DND-41 (cell line): Measurements from ENCODE around the gene EPAS1.

ENCODE experiments used
- ATAC-seq: fragments of 200-7000 bp; cut with Tn5 transposase; 3 replicates; pipeline ENCODE4 v1.9.1; 2021; ENCODE audit warnings: low read depth; ENCODE audit not compliant: insufficient read depth
- DNase-seq: peaks from one replicate; pipeline ENCODE4 v3.0.0-alpha.2; 2020
- H2AFZ ChIP-seq: 2 replicates; pipeline ENCODE4 v1.6.0; 2012; ENCODE audit warnings: low read depth, low read length
- H3K27ac ChIP-seq: 2 replicates; pipeline ENCODE4 v1.5.1; 2012; ENCODE audit warnings: low read length, inconsistent platforms
- H3K27me3 ChIP-seq: fragments of 200-600 bp; sonication (generic); 2 replicates; pipeline ENCODE4 v1.6.0; 2012; ENCODE audit warnings: low read length, mild to moderate bottlenecking, inconsistent platforms; ENCODE audit not compliant: insufficient read depth, poor library complexity
- H3K36me3 ChIP-seq: 2 replicates; pipeline ENCODE4 v1.5.1; 2012; ENCODE audit warnings: low read length, inconsistent platforms; ENCODE audit not compliant: insufficient read depth
- H3K4me1 ChIP-seq: 2 replicates; pipeline ENCODE4 v1.5.1; 2012; ENCODE audit warnings: mild to moderate bottlenecking, low read length; ENCODE audit not compliant: insufficient read depth
- H3K4me2 ChIP-seq: 2 replicates; pipeline ENCODE4 v1.6.0; 2012; ENCODE audit warnings: mild to moderate bottlenecking, moderate library complexity, low read length, inconsistent platforms; ENCODE audit not compliant: insufficient read depth
- H3K4me3 ChIP-seq, 2 experiments: fragments of 200-600 bp in 1 of 2; shearing (Covaris generic) in 1 of 2; 2 replicates each; pipeline ENCODE4 v1.5.1; 2012 to 2016; ENCODE audit warnings: inconsistent platforms in 2 of 2, low read length in 2 of 2, mild to moderate bottlenecking in 2 of 2, low read depth in 1 of 2, moderate library complexity in 1 of 2
- H3K79me2 ChIP-seq: 2 replicates; pipeline ENCODE4 v1.6.0; 2012; ENCODE audit warnings: low read length, inconsistent platforms; ENCODE audit not compliant: insufficient read depth
- H3K9ac ChIP-seq: 2 replicates; pipeline ENCODE4 v1.6.0; 2012; ENCODE audit warnings: low read depth, mild to moderate bottlenecking, inconsistent platforms, low read length, moderate library complexity
- H3K9me3 ChIP-seq: 2 replicates; pipeline ENCODE4 v1.5.1; 2012; ENCODE audit warnings: low read length, moderate library complexity, mild to moderate bottlenecking, inconsistent platforms; ENCODE audit not compliant: insufficient read depth, severe bottlenecking
- H4K20me1 ChIP-seq: 2 replicates; pipeline ENCODE4 v1.6.0; 2012; ENCODE audit warnings: low read length; ENCODE audit not compliant: insufficient read depth
- CTCF ChIP-seq: IDR thresholded peaks from 2 replicates; pipeline ENCODE4 v1.5.1; 2012; ENCODE audit warnings: borderline replicate concordance, low read length, moderate library complexity, mild to moderate bottlenecking; ENCODE audit not compliant: poor library complexity, severe bottlenecking; ENCODE audit errors: extremely low read depth
- EZH2 ChIP-seq: IDR thresholded peaks from 3 replicates; pipeline ENCODE4 v1.6.1; 2012; ENCODE audit warnings: borderline replicate concordance, low read depth, mild to moderate bottlenecking, moderate library complexity, low read length, inconsistent platforms; ENCODE audit not compliant: severe bottlenecking

EPAS1 gene

GRCh38 chr2:46296216-46296839, 879 bp upstream of the EPAS1 start:
- Histone ChIP-seq H3K4me1 (peaks cover 19% of the 10 kb centered on the region), H3K9me3 (no peaks in the 10 kb centered on the region), H3K27me3 (no peaks in the 10 kb centered on the region), H3K4me2 (peak overlapping the region; percentile 70), H3K36me3 (no peaks in the 10 kb centered on the region), H4K20me1 (no peaks in the 10 kb centered on the region), H3K9ac (peak overlapping the region; percentile 58), H2AFZ (peak overlapping the region; percentile 70), H3K27ac (no peak overlapping the region), H3K4me3 (peak overlapping the region in 1 of 2 experiments; percentile 60; a peak in 2 of 4 replicates), H3K79me2 (no peaks in the 10 kb centered on the region)
- no peak for DNase-seq
- no peak for ATAC-seq
- TF ChIP-seq EZH2 (no peak), CTCF (no peak)

GRCh38 chr2:46297546-46298271, 502 bp downstream of the EPAS1 start:
- Histone ChIP-seq H3K9me3 (no peaks in the 10 kb centered on the region), H3K36me3 (no peaks in the 10 kb centered on the region), H3K27ac (no peak overlapping the region; the same call in 1 of the 2 replicates), H4K20me1 (no peaks in the 10 kb centered on the region), H3K79me2 (no peaks in the 10 kb centered on the region), H3K4me3 (peak overlapping the region; percentile 30 to 60; a peak in 3 of 4 replicates), H3K9ac (peak overlapping the region; percentile 58), H2AFZ (peak overlapping the region; percentile 86), H3K27me3 (no peaks in the 10 kb centered on the region), H3K4me1 (peaks cover 19% of the 10 kb centered on the region), H3K4me2 (peak overlapping the region; percentile 70)
- ATAC-seq: peak; percentile 10; the same call in 1 of the 3 replicates
- TF ChIP-seq CTCF (no peak), EZH2 (no peak)
- DNase-seq: peak; percentile 35

- no peak for ATAC-seq
- Histone ChIP-seq H4K20me1 (no peaks in the 10 kb centered on the region), H3K4me2 (peak overlapping the region; percentile 70; the same call in 1 of the 2 replicates), H3K36me3 (no peaks in the 10 kb centered on the region), H3K9me3 (no peaks in the 10 kb centered on the region), H3K4me1 (peaks cover 19% of the 10 kb centered on the region), H2AFZ (no peak overlapping the region), H3K79me2 (no peaks in the 10 kb centered on the region), H3K27me3 (no peaks in the 10 kb centered on the region), H3K27ac (no peak overlapping the region), H3K4me3 (no peak overlapping the region), H3K9ac (no peak overlapping the region)
- TF ChIP-seq EZH2: no peak
- TF ChIP-seq CTCF: no peak
- no peak for DNase-seq
Measured at GRCh38 chr2:46298272-46298521, 990 bp downstream of the EPAS1 start.
